Neural cell (in vitro differentiated cells): ENCODE measurements around the gene FRMD4B. TPM values are rescaled to one million over a fixed set of nuclear protein-coding genes. Genes with fewer than 3 reads are reported as not detected.

Experiments
- H2AFZ ChIP-seq: fragments of 200-600, 300-800 bp; sonication (generic), shearing (Covaris generic); 2 replicates; pipeline ENCODE4 v1.6.0; 2014; ENCODE audit warnings: low read depth, mild to moderate bottlenecking, antibody characterized with exemption, low read length, moderate library complexity
- H3F3A ChIP-seq: fragments of 200-600 bp; shearing (Covaris generic); 2 replicates; pipeline ENCODE4 v1.6.1; 2016; ENCODE audit warnings: mild to moderate bottlenecking, moderate library complexity, mixed read lengths, antibody characterized with exemption, low read length; ENCODE audit not compliant: insufficient read depth, poor library complexity, severe bottlenecking
- H3K27ac ChIP-seq: fragments of 200-600, 300-800 bp; sonication (generic), shearing (Covaris generic); 2 replicates; pipeline ENCODE4 v1.5.1; 2014; ENCODE audit warnings: mild to moderate bottlenecking, low read length, moderate library complexity
- H3K27me3 ChIP-seq: fragments of 300-800, 200-600 bp; sonication (generic), shearing (Covaris generic); 2 replicates; pipeline ENCODE4 v1.6.0; 2014; ENCODE audit warnings: mild to moderate bottlenecking, low read depth, low read length, moderate library complexity; ENCODE audit not compliant: insufficient read depth
- H3K36me3 ChIP-seq: fragments of 300-800, 200-600 bp; sonication (generic), shearing (Covaris generic); 2 replicates; pipeline ENCODE4 v1.5.1; 2014; ENCODE audit warnings: mild to moderate bottlenecking, antibody characterized with exemption, low read length, moderate library complexity; ENCODE audit not compliant: insufficient read depth
- H3K4me2 ChIP-seq: fragments of 300-800, 200-600 bp; sonication (generic), shearing (Covaris generic); 2 replicates; pipeline ENCODE4 v1.6.0; 2014; ENCODE audit warnings: mild to moderate bottlenecking, low read length
- H3K4me3 ChIP-seq: fragments of 300-800, 200-600 bp; sonication (generic), shearing (Covaris generic); 2 replicates; pipeline ENCODE4 v1.5.1; 2014; ENCODE audit warnings: mild to moderate bottlenecking, low read length, moderate library complexity
- H3K79me2 ChIP-seq: fragments of 200-600 bp; shearing (Covaris generic); replicated peaks from 2 replicates; pipeline ENCODE4 v1.6.0; 2014; ENCODE audit warnings: mild to moderate bottlenecking, low read length, moderate library complexity; ENCODE audit not compliant: insufficient read depth
- H3K9ac ChIP-seq: fragments of 300-800, 200-600 bp; sonication (generic), shearing (Covaris generic); 2 replicates; pipeline ENCODE4 v1.6.1; 2016; ENCODE audit warnings: mild to moderate bottlenecking, low read length, mixed read lengths
- H3K9me2 ChIP-seq: fragments of 200-600 bp; shearing (Covaris generic); 2 replicates; pipeline ENCODE4 v1.6.1; 2016; ENCODE audit warnings: mild to moderate bottlenecking, low read length, mixed read lengths; ENCODE audit not compliant: insufficient read depth
- H3K9me3 ChIP-seq: fragments of 200-600, 300-800 bp; sonication (generic), shearing (Covaris generic); 2 replicates; pipeline ENCODE4 v1.6.1; 2016; ENCODE audit warnings: mild to moderate bottlenecking, mixed run types, low read length, moderate library complexity, mixed read lengths
- H4K20me1 ChIP-seq: fragments of 200-600 bp; shearing (Covaris generic); 2 replicates; pipeline ENCODE4 v1.6.1; 2016; ENCODE audit warnings: mild to moderate bottlenecking, mixed run types; ENCODE audit not compliant: insufficient read depth
- EP300 ChIP-seq: fragments of 450-650 bp; conservative IDR thresholded peaks from 2 replicates; pipeline ENCODE4 v1.6.1; 2014; ENCODE audit warnings: antibody characterized with exemption, mild to moderate bottlenecking, moderate library complexity; ENCODE audit not compliant: poor library complexity, severe bottlenecking
- EZH2 ChIP-seq: fragments of 200-600, 300-800 bp; shearing (Covaris generic), sonication (generic); IDR thresholded peaks from 2 replicates; pipeline ENCODE4 v1.6.1; 2014; ENCODE audit warnings: antibody characterized with exemption, low read length, borderline replicate concordance, mild to moderate bottlenecking; ENCODE audit not compliant: insufficient read depth, poor library complexity, severe bottlenecking
- MXI1 ChIP-seq: fragments of 450-650 bp; conservative IDR thresholded peaks from 2 replicates; pipeline ENCODE4 v1.6.1; 2014; ENCODE audit warnings: antibody characterized with exemption, mild to moderate bottlenecking; ENCODE audit not compliant: poor library complexity, severe bottlenecking
- POLR2AphosphoS5 ChIP-seq: IDR thresholded peaks from 2 replicates; pipeline ENCODE4 v1.6.1; 2012
- RAD21 ChIP-seq: fragments of 450-650 bp; conservative IDR thresholded peaks from 2 replicates; pipeline ENCODE4 v1.6.1; 2014; ENCODE audit warnings: antibody characterized with exemption, mild to moderate bottlenecking, moderate library complexity
- REST ChIP-seq: IDR thresholded peaks from 2 replicates; pipeline ENCODE4 v1.6.1; 2012; ENCODE audit warnings: borderline replicate concordance
- SMC3 ChIP-seq: fragments of 450-650 bp; conservative IDR thresholded peaks from 2 replicates; pipeline ENCODE4 v1.6.1; 2014; ENCODE audit warnings: antibody characterized with exemption, mild to moderate bottlenecking, moderate library complexity; ENCODE audit not compliant: poor library complexity
- TAF1 ChIP-seq: IDR thresholded peaks from 2 replicates; pipeline ENCODE4 v1.6.1; 2012; ENCODE audit warnings: low read depth
- polyA plus RNA-seq: library from polyadenylated mRNA; depleted of rRNA; stranded (reverse); fragments of >200 nt; gene quantifications from 2 replicates; pipeline ENCODE4 v1.2.3, GENCODE V29; 2014
- TF ChIP-seq, protein P1 (sequence below): fragments of 450-650 bp; IDR thresholded peaks from 2 replicates; pipeline ENCODE4 v1.5.1; 2014; ENCODE audit warnings: antibody characterized with exemption, mild to moderate bottlenecking, moderate library complexity; ENCODE audit not compliant: poor library complexity, severe bottlenecking

Gene FRMD4B
- polyA plus RNA-seq, 1 donor from 2014 or later, result 6.2 TPM

DNA sequence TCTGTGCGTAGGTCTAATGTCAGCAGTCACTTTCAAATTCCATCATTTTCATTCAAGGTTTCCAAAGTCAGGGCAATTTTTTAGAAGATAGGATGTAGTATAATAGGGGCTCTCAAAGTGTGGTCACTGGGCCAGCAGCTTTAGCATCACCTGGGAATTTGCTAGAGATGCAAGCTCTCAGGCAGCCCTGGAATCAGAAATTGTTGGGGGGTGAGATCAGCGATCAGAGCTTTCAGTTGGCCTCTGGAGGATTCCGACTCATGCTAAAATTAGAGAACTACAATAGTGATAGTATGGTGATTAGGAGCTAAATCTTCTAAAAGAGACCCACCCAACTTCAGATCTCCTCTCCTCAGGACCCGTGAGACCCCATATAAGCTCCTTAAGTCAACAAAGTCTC lies 2.4 kb upstream of the FRMD4B start:
- H3K4me2 ChIP-seq, result no peak overlapping the region
- H3K27ac ChIP-seq, result no peak overlapping the region
- no peak overlapping the region for H3K9ac ChIP-seq
- no peak overlapping the region for H3K4me3 ChIP-seq
- no peaks in the 10 kb centered on the region for H3K9me3 ChIP-seq
- no peaks in the 10 kb centered on the region for H3K9me2 ChIP-seq
- H3F3A ChIP-seq, result no peaks in the 10 kb centered on the region
- TF ChIP-seq TAF1, result no peak
- TF ChIP-seq, protein P1, sequence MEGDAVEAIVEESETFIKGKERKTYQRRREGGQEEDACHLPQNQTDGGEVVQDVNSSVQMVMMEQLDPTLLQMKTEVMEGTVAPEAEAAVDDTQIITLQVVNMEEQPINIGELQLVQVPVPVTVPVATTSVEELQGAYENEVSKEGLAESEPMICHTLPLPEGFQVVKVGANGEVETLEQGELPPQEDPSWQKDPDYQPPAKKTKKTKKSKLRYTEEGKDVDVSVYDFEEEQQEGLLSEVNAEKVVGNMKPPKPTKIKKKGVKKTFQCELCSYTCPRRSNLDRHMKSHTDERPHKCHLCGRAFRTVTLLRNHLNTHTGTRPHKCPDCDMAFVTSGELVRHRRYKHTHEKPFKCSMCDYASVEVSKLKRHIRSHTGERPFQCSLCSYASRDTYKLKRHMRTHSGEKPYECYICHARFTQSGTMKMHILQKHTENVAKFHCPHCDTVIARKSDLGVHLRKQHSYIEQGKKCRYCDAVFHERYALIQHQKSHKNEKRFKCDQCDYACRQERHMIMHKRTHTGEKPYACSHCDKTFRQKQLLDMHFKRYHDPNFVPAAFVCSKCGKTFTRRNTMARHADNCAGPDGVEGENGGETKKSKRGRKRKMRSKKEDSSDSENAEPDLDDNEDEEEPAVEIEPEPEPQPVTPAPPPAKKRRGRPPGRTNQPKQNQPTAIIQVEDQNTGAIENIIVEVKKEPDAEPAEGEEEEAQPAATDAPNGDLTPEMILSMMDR, result no peak
- H4K20me1 ChIP-seq, result no peaks in the 10 kb centered on the region
- H2AFZ ChIP-seq, result no peak overlapping the region
- no peaks in the 10 kb centered on the region for H3K36me3 ChIP-seq
- H3K79me2 ChIP-seq, result no peaks in the 10 kb centered on the region
- H3K27me3 ChIP-seq, result peaks cover 24% of the 10 kb centered on the region

DNA sequence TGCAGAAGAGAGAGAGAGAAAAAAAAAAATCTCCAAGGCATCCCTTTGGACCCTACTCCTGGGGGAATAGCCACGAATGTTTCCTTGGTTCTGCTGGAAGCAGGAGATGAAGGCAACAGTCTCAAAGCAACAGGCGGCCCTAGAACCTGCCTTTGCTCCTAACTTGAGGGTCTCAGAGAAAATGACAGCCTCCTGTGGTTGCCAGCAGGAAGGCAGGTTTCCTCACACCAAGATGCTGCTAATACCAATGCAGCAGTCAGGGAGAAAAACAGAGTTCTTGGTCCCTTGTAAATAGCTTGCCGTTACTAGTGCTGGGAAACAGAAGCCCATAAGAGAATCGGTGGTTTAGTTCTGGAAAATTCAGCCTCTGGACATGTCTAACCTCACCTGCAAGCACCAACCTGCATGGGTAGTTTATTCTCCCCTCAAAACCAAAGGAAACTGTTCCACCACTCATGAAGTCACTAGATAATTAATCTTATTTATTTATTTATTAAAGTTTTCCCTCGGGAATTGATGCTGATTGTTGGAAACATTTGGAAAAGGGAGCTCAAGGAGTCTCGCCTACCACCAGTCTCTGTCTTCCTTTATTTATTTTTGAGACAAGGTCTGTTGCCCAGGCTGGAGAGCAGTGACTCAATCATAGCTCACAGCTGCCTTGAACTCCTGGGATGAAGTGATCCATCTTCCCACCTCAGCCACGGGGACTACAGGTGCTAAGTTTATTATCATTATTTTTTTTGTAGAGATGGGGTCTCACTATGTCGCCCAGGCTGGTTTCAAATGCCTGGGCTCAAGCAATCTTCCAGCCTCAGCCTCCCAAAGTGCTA lies 883 bp upstream of the FRMD4B start:
- no peak overlapping the region for H3K9ac ChIP-seq
- H4K20me1 ChIP-seq, result no peaks in the 10 kb centered on the region
- H3K4me2 ChIP-seq, result no peak overlapping the region
- peaks cover 24% of the 10 kb centered on the region for H3K27me3 ChIP-seq
- TF ChIP-seq, protein P1, result peak; percentile 27
- no peak for TF ChIP-seq POLR2AphosphoS5
- no peaks in the 10 kb centered on the region for H3K9me2 ChIP-seq
- H3K27ac ChIP-seq, result no peak overlapping the region
- peak overlapping the region; percentile 66 for H3K4me3 ChIP-seq
- no peaks in the 10 kb centered on the region for H3F3A ChIP-seq
- no peak overlapping the region for H2AFZ ChIP-seq
- H3K79me2 ChIP-seq, result no peaks in the 10 kb centered on the region
- H3K36me3 ChIP-seq, result no peaks in the 10 kb centered on the region
- no peaks in the 10 kb centered on the region for H3K9me3 ChIP-seq

DNA sequence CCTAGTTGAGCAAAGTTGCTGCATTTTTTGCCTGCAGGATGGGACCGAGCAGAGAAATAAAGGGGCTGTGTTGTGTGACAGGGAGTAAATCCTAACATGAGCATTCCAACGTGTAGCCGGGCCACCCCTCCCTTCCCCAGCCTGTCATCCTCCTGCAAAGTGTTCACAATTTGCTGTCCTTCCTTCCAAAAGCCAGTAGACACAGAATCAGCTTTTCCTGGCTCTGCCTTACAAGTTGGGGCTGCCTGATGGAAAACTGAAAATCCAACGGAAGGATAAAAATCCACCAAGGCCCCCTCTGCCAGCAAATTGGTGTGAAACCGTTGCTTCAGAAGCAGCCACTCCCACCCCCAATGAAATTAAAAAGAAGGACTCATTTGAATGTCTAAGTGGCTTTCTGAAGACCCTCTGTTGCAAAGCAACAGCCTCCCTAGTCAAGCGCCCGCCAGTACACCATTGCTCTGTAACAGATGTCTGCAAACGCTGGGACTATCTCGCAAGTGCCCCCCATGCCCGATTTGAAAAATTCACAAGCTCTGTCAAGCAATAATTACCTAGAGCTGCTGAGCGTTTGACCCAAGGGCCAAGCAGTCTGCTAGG lies 665 bp downstream of the FRMD4B start:
- no peaks in the 10 kb centered on the region for H3F3A ChIP-seq
- H3K9ac ChIP-seq, result peak overlapping the region; percentile 20
- H3K79me2 ChIP-seq, result no peaks in the 10 kb centered on the region
- no peaks in the 10 kb centered on the region for H4K20me1 ChIP-seq
- H3K9me3 ChIP-seq, result no peaks in the 10 kb centered on the region
- H3K4me3 ChIP-seq, result peak overlapping the region; percentile 66
- no peaks in the 10 kb centered on the region for H3K36me3 ChIP-seq
- no peak overlapping the region for H2AFZ ChIP-seq
- TF ChIP-seq TAF1 (no peak), MXI1 (no peak), RAD21 (no peak), REST (no peak), SMC3 (no peak), POLR2AphosphoS5 (no peak), EP300 (no peak), EZH2 (no peak)
- TF ChIP-seq, protein P1, result no peak
- no peaks in the 10 kb centered on the region for H3K9me2 ChIP-seq
- no peak overlapping the region for H3K27ac ChIP-seq
- H3K4me2 ChIP-seq, result peak overlapping the region; percentile 47
- H3K27me3 ChIP-seq, result peaks cover 24% of the 10 kb centered on the region
